Measurements from ENCODE around the gene DBNL. TPM values are rescaled to one million over a fixed set of nuclear protein-coding genes. Genes with fewer than 3 reads are reported as not detected.
A peak's percentile ranks its signal among the peaks of the same experiment; 100 is the strongest.
"Not testable (repeated sequence)": the region's sequence is repeated elsewhere in the genome, so short reads cannot be mapped to it uniquely, and the experiment has no call there.

DBNL gene
- polyA plus RNA-seq, 2 of the 4 experiments (the other 2 are of a cell fraction), result 41.8 to 95.0 TPM

DNA sequence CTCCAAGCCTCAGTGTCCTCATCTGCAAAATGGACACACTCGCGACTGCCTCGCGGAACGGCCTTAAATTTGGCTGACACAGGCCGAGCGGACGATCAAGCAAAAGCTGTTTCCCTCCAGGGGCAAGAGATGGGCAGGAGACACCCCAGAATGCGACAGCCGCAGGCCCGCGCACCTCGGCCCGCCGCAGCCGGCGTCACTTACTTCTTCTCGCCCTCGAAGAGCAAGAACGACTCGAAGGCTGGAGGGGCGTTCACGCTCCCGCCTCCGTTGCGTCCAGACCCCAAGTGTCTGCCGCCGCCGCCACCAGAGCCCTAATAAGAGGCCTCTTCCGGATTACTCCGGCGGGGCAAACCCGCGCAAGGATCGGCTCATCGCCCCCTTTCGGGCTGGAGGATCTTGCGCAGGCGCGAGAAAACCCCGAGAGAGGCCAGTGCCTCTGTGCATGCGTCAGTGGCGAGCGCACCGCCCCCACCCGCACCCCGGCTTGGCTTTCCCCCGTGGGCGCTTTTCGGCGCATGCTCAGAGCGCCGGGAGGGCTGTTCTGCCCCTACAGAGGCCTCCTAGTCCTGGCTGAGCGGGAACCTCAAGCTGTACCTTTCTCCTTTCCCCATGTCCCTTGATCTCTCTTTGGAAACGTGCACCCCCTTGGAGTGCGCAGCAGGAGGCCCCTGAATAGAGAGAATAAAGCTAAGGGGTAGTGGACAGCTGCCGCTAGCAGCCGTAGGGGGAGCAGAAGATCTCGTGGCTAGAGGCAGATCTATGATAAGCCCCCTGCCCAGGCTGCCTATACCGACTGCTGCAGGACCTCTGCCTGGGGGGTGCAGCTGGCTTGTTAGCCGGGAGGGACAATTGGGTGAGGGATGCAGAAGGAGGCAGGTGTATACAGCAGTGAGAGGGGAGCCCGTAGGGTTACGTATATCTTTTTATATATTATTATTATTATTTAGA, 25.4 kb upstream of the DBNL start:
- peak; percentile 93 to 97 for ATAC-seq
- H3K27ac ChIP-seq, result peak overlapping the region; percentile 72 to 88
- CTCF ChIA-PET, result interaction anchor here (0.7 to 2.0 kb wide), 11 partner anchors 24 to 545 kb away, joined by 3 to 6 read pairs (median 3); partner anchors contain the start of gene POLD2
- 6% methylated on average over 56 of the region's 63 CpGs for WGBS (ENCODE audit: missing lambda C conversion rate)
- peak; percentile 96 to 97 for DNase-seq (ENCODE audit: low read depth in 1 of 2, low spot score in 1 of 2)
- peak; percentile 35; the same call in 1 of the 3 replicates for TF ChIP-seq BCL3 (IDR thresholded peaks at IDR 0.05)
- TF ChIP-seq POLR2A (IDR thresholded peaks at IDR 0.05; ENCODE audit: low read length), result peak; percentile 6; the same call in 1 of the 2 replicates
- FAIRE-seq; POLR2A ChIA-PET; H3K9me3 ChIP-seq; H3K4me1 ChIP-seq; TF ChIP-seq FOSL2 (IDR thresholded peaks at IDR 0.05): not testable (repeated sequence)
- TF ChIP-seq FOSL2 (CRISPR knock-in tag; IDR thresholded peaks at IDR 0.05), result peak; percentile 33; the same call in 1 of the 2 replicates
- TF ChIP-seq SMC3 (IDR thresholded peaks at IDR 0.05), result 0 out of 3 replicates have a peak, but pooled peaks have one; percentile 12
- TF ChIP-seq KDM5A (IDR thresholded peaks at IDR 0.05), result peak; percentile 72
- TF ChIP-seq PHF8 (IDR thresholded peaks at IDR 0.05; ENCODE audit: borderline replicate concordance, low read depth), result peak; percentile 94; the same call in 1 of the 2 replicates
- TF ChIP-seq, protein P1, sequence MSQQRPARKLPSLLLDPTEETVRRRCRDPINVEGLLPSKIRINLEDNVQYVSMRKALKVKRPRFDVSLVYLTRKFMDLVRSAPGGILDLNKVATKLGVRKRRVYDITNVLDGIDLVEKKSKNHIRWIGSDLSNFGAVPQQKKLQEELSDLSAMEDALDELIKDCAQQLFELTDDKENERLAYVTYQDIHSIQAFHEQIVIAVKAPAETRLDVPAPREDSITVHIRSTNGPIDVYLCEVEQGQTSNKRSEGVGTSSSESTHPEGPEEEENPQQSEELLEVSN (IDR thresholded peaks at IDR 0.05; ENCODE audit: borderline replicate concordance, low read depth), result peak; percentile 55; the same call in 1 of the 2 replicates
- TF ChIP-seq, protein P2, sequence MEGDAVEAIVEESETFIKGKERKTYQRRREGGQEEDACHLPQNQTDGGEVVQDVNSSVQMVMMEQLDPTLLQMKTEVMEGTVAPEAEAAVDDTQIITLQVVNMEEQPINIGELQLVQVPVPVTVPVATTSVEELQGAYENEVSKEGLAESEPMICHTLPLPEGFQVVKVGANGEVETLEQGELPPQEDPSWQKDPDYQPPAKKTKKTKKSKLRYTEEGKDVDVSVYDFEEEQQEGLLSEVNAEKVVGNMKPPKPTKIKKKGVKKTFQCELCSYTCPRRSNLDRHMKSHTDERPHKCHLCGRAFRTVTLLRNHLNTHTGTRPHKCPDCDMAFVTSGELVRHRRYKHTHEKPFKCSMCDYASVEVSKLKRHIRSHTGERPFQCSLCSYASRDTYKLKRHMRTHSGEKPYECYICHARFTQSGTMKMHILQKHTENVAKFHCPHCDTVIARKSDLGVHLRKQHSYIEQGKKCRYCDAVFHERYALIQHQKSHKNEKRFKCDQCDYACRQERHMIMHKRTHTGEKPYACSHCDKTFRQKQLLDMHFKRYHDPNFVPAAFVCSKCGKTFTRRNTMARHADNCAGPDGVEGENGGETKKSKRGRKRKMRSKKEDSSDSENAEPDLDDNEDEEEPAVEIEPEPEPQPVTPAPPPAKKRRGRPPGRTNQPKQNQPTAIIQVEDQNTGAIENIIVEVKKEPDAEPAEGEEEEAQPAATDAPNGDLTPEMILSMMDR (IDR thresholded peaks at IDR 0.05), result peak; percentile 69
- TF ChIP-seq, protein P3, sequence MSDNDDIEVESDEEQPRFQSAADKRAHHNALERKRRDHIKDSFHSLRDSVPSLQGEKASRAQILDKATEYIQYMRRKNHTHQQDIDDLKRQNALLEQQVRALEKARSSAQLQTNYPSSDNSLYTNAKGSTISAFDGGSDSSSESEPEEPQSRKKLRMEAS (IDR thresholded peaks at IDR 0.05), result peak; percentile 79
- TF ChIP-seq JUN (IDR thresholded peaks at IDR 0.05), result peak; percentile 62 to 86; a peak in 4 of 5 replicates
- peak overlapping the region; percentile 70 for H3K4me3 ChIP-seq
- H3K4me2 ChIP-seq, result peak overlapping the region; percentile 72

GRCh38 chr7:44019825-44020224, 24.7 kb upstream of the DBNL start:
- H3K27ac ChIP-seq, result peak overlapping the region in 1 of 2 experiments; percentile 88; a peak in 4 of 6 replicates
- H3K9me3 ChIP-seq; FAIRE-seq; POLR2A ChIA-PET; ATAC-seq; DNase-seq (ENCODE audit: low read depth in 1 of 2, low spot score in 1 of 2); H3K4me1 ChIP-seq; H3K4me3 ChIP-seq: not testable (repeated sequence)
- WGBS (ENCODE audit: missing lambda C conversion rate), result 85% methylated on average over 6 of the region's 6 CpGs
- H3K4me2 ChIP-seq, result peak overlapping the region; percentile 67
- CTCF ChIA-PET, result interaction anchor here (0.7 to 2.0 kb wide), 12 partner anchors 23 to 546 kb away, joined by 3 to 6 read pairs (median 4); partner anchors contain the start of gene POLD2

DNA sequence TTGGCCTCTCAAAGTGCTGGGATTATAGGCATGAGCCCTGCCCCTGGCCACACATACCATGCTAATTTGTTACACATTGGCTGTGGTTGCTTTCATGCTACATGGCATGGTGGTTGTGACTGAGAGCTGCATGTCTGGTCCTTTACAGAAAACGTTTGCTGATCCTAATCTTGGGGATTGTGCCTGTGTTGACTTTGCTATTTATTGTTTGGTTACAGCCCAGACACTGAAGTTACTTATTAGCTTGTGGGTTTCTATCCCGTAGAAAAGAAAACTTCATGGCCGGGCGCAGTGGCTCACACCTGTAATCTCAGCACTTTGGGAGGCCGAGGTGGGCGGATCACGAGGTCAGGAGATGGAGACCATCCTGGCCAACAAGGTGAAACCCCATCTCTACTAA, 22.4 kb upstream of the DBNL start:
- H3K9me3 ChIP-seq; H3K4me2 ChIP-seq; H3K4me3 ChIP-seq; CTCF ChIA-PET; H3K27ac ChIP-seq; POLR2A ChIA-PET; FAIRE-seq; DNase-seq (ENCODE audit: low read depth in 1 of 2, low spot score in 1 of 2); H3K4me1 ChIP-seq: not testable (repeated sequence)
- WGBS (ENCODE audit: missing lambda C conversion rate), result 27% methylated on average over 7 of the region's 7 CpGs
- peak in 1 of 2 experiments; percentile 10; a peak in 2 of 6 replicates for ATAC-seq

GRCh38 chr7:44022796-44023467, 21.6 kb upstream of the DBNL start:
- H3K9me3 ChIP-seq; H3K4me2 ChIP-seq; POLR2A ChIA-PET; FAIRE-seq; ATAC-seq; H3K4me3 ChIP-seq; H3K27ac ChIP-seq; CTCF ChIA-PET; DNase-seq (ENCODE audit: low read depth in 1 of 2, low spot score in 1 of 2); H3K4me1 ChIP-seq; TF ChIP-seq FOSL2 (IDR thresholded peaks at IDR 0.05): not testable (repeated sequence)
- peak; percentile 27; the same call in 1 of the 2 replicates for TF ChIP-seq FOSL2 (CRISPR knock-in tag; IDR thresholded peaks at IDR 0.05)
- WGBS (ENCODE audit: missing lambda C conversion rate), result 62% methylated on average over 6 of the region's 6 CpGs

DNA sequence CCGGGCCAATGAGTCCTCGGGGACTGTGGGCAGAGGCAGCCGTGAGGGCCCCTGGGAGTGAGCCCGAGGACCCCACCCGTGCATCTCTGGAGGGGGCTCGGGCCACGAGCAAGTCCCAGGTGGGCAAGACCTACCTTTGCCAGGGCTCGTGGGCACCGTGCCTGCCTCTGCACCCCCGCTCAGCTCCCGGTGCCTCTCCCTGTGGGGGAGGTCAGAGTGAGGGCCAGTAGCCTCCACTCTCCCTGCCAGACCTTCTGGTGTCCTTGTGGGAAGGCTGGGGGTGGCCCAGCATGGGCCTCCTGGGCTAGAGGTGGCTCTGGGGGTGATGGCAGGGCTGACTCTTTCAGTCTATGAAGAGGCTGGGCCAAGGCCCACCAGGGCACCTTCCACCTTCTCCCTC, 15.1 kb upstream of the DBNL start:
- 64% methylated on average over 4 of the region's 11 CpGs for WGBS (ENCODE audit: missing lambda C conversion rate)
- H3K9me3 ChIP-seq; DNase-seq (ENCODE audit: low read depth in 1 of 2, low spot score in 1 of 2); H3K4me1 ChIP-seq; POLR2A ChIA-PET; H3K4me2 ChIP-seq; CTCF ChIA-PET; H3K4me3 ChIP-seq; FAIRE-seq; H3K27ac ChIP-seq: not testable (repeated sequence)
- 0 out of 6 replicates have a peak, but pooled peaks of 1 of the 2 experiments have one; percentile 12 for ATAC-seq

- H3K4me1 ChIP-seq; H3K9me3 ChIP-seq; H3K4me3 ChIP-seq; POLR2A ChIA-PET; FAIRE-seq; DNase-seq (ENCODE audit: low read depth in 1 of 2, low spot score in 1 of 2); H3K4me2 ChIP-seq; CTCF ChIA-PET; H3K27ac ChIP-seq: not testable (repeated sequence)
- peak; percentile 11 to 35; a peak in 4 of 6 replicates for ATAC-seq
- 80% methylated on average over 1 of the region's 5 CpGs for WGBS (ENCODE audit: missing lambda C conversion rate)
Measured at GRCh38 chr7:44030029-44030428, 14.5 kb upstream of the DBNL start.

DNA sequence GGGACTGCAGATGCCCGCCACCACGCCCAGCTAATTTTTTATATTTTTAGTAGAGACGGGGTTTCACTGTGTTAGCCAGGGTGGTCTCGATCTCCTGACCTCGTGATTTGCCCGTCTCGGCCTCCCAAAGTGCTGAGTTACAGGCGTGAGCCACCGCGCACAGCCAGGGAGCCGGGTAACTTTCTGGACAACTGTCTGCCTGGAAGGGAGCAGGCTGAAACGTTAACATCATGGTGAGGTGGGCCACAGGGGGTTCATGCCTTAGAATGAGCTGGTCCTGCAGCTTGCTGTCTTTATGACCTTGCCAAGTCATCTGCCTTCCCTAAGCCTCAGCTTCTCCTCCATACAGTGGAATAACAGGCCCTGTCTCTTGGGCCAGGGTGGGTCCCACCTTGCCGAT, 13.2 kb upstream of the DBNL start:
- H3K27ac ChIP-seq; CTCF ChIA-PET; ATAC-seq; FAIRE-seq; H3K9me3 ChIP-seq; H3K4me3 ChIP-seq; DNase-seq (ENCODE audit: low read depth in 1 of 2, low spot score in 1 of 2); POLR2A ChIA-PET; H3K4me2 ChIP-seq; H3K4me1 ChIP-seq: not testable (repeated sequence)
- WGBS (ENCODE audit: missing lambda C conversion rate), result 64% methylated on average over 11 of the region's 13 CpGs

All from A549 (cell line).